ENCODE data around the gene LCN1.
"Not testable (repeated sequence)": the region's sequence is repeated elsewhere in the genome, so short reads cannot be mapped to it uniquely, and the experiment has no call there.

LCN1 gene

GRCh38 chr9:135522931-135523330 lies 1.7 kb downstream of the LCN1 start:
- no peak for DNase-seq (ENCODE audit: low spot score)

- no peak for DNase-seq (ENCODE audit: low spot score)
Measured at GRCh38 chr9:135523521-135524129, 2.4 kb downstream of the LCN1 start.

- DNase-seq (ENCODE audit: low spot score) = no peak
Measured at GRCh38 chr9:135524130-135524861, 3.1 kb downstream of the LCN1 start.

GRCh38 chr9:135525241-135526088 lies 4.2 kb downstream of the LCN1 start:
- DNase-seq (ENCODE audit: low spot score) = no peak

GRCh38 chr9:135526089-135526729 lies 5.0 kb downstream of the LCN1 start:
- no peak for DNase-seq (ENCODE audit: low spot score)

GRCh38 chr9:135526730-135527571 lies 5.7 kb downstream of the LCN1 start:
- DNase-seq (ENCODE audit: low spot score) = no peak

GRCh38 chr9:135528842-135529435 lies 7.7 kb downstream of the LCN1 start:
- not testable (repeated sequence) for DNase-seq (ENCODE audit: low spot score)

- DNase-seq (ENCODE audit: low spot score) = no peak
Measured at GRCh38 chr9:135530146-135530545, 8.9 kb downstream of the LCN1 start.

GRCh38 chr9:135531096-135531495 lies 9.9 kb downstream of the LCN1 start:
- no peak for DNase-seq (ENCODE audit: low spot score)

GRCh38 chr9:135533113-135533512 lies 11.9 kb downstream of the LCN1 start:
- no peak for DNase-seq (ENCODE audit: low spot score)

- DNase-seq (ENCODE audit: low spot score) = no peak
Measured at GRCh38 chr9:135533674-135534073, 12.4 kb downstream of the LCN1 start.

GRCh38 chr9:135534192-135534711 lies 13.0 kb downstream of the LCN1 start:
- not testable (repeated sequence) for DNase-seq (ENCODE audit: low spot score)

- DNase-seq (ENCODE audit: low spot score) = not testable (repeated sequence)
Measured at GRCh38 chr9:135534826-135535225, 13.6 kb downstream of the LCN1 start.

- DNase-seq (ENCODE audit: low spot score) = not testable (repeated sequence)
Measured at GRCh38 chr9:135535631-135536030, 14.4 kb downstream of the LCN1 start.

GRCh38 chr9:135536216-135536615 lies 15.0 kb downstream of the LCN1 start:
- DNase-seq (ENCODE audit: low spot score) = no peak

GRCh38 chr9:135543262-135543894 lies 22.1 kb downstream of the LCN1 start:
- DNase-seq (ENCODE audit: low spot score) = not testable (repeated sequence)

GRCh38 chr9:135544981-135545635 lies 23.9 kb downstream of the LCN1 start:
- no peak for DNase-seq (ENCODE audit: low spot score)

GRCh38 chr9:135545646-135546176 lies 24.5 kb downstream of the LCN1 start, which contains the start of gene OBP2A:
OBP2A (plus strand) TSS chr9:135546126; CDS start chr9:135546181, 55 bp downstream.
- not testable (repeated sequence) for DNase-seq (ENCODE audit: low spot score)

Data from CD4-positive, alpha-beta T cell treated with Interleukin-15 for 4 hours (primary cell).